ENCODE results near the gene LYPD6.
"Not testable (repeated sequence)": the region's sequence is repeated elsewhere in the genome, so short reads cannot be mapped to it uniquely, and the experiment has no call there.

- not testable (repeated sequence) for TF ChIP-seq POLR2A, CTCF, POLR2AphosphoS5 (IDR thresholded peaks at IDR 0.05)
Measured at GRCh38 chr2:149506808-149507207, 176.4 kb downstream of the LYPD6 start.
